Astrocyte of the spinal cord (primary cell): Measurements from ENCODE around the gene C19orf67.
A peak's percentile ranks its signal among the peaks of the same experiment; 100 is the strongest.

Source experiments
- DNase-seq: peaks from one replicate; pipeline ENCODE4 v3.0.0; 2011; ENCODE audit warnings: low read depth, low spot score
- H3K4me3 ChIP-seq: 2 replicates; pipeline ENCODE4 v1.5.1; 2011; ENCODE audit warnings: low read depth, mild to moderate bottlenecking, low read length, moderate library complexity
- in situ Hi-C: cut with HindIII; loops from 2 replicates; pipeline ENCODE4 v1.10.0; 2017; ENCODE audit warnings: low sequenced_read_pairs
- TF ChIP-seq, protein P1 (sequence below): IDR thresholded peaks from 2 replicates; pipeline ENCODE4 v1.5.1; 2012; ENCODE audit warnings: low read depth, mild to moderate bottlenecking, low read length, inconsistent platforms

The C19orf67 gene

GRCh38 chr19:14033946-14034345 lies 51.6 kb downstream of the C19orf67 start:
- TF ChIP-seq, protein P1, sequence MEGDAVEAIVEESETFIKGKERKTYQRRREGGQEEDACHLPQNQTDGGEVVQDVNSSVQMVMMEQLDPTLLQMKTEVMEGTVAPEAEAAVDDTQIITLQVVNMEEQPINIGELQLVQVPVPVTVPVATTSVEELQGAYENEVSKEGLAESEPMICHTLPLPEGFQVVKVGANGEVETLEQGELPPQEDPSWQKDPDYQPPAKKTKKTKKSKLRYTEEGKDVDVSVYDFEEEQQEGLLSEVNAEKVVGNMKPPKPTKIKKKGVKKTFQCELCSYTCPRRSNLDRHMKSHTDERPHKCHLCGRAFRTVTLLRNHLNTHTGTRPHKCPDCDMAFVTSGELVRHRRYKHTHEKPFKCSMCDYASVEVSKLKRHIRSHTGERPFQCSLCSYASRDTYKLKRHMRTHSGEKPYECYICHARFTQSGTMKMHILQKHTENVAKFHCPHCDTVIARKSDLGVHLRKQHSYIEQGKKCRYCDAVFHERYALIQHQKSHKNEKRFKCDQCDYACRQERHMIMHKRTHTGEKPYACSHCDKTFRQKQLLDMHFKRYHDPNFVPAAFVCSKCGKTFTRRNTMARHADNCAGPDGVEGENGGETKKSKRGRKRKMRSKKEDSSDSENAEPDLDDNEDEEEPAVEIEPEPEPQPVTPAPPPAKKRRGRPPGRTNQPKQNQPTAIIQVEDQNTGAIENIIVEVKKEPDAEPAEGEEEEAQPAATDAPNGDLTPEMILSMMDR: no peak
- no peak overlapping the region for H3K4me3 ChIP-seq
- no peak for DNase-seq
- in situ Hi-C loops: no loop called here

DNA sequence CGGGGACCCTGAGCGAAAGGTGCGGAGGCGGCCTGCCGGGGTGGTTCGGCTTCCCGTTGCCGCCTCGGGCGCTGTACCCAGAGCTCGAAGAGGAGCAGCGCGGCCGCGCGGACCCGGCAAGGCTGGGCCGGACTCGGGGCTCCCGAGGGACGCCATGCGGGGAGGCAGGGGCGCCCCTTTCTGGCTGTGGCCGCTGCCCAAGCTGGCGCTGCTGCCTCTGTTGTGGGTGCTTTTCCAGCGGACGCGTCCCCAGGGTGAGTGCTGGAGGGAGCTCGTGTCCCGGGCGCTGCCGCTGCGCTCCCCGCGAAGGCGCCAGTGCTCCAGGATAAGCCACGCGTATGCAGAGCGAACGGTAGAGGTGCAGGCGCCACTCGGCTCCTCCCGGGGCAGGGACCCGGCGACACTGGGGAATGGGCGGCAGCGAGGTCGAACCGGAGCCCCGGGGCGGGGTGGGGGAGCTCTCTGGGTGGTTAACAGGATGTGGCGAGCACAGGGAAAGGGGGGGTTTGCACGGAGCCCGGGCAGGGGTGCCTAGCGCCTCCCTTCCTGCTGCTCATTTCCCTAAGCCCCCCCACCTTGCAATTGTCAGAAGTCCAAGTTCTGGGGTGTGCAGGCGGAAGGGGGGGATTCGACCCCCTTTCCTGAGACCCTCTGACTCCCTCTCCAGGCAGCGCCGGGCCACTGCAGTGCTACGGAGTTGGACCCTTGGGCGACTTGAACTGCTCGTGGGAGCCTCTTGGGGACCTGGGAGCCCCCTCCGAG lies 53.7 kb downstream of the C19orf67 start, which contains the start of gene IL27RA:
Gene IL27RA, plus strand, starts transcription at position 44 of the 762 bp plus-strand sequence. Its CDS starts 111 bp downstream, at position 155.
- in situ Hi-C loops: no loop called here
- peak within 1 kb of the TSS; percentile 56 for H3K4me3 ChIP-seq
- DNase-seq: peak; percentile 30
- TF ChIP-seq, protein P1: peak; percentile 83
